Measurements from ENCODE around the gene SH2D4B.

The SH2D4B gene

DNA sequence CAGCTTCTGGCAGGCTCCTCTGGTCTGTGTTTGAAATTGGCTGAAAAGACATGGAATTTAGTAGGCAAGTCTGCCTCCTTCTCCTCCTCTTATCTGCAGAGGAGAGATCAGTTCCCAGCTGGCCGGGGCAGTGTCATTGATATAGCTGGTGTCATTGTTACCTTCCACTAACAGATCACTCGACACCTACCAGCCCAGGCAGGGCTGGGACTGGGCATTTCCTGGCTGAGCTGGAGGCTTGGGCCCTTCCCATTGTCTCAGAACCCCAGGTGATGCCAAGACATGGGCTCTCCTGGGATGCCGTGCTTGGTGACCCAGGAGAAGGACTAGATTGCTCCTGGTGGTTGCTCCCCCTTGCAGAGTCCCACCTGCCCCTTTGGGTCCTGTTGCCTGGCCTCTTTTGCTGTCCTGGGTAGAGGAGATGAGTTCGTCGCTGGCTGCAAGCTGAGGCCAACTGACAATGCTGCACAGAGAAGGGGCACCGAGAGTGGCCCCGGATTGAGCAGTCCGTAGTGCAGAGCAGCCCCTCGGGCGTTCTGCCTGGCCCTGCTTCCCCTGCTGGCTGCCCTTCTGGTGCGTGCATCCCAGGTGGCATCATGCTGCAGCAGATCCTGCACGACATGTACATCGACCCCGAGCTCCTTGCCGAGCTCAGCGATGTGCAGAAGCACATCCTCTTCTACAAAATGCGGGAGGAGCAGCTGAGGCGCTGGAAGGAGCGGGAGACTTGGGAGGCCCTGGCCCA is at the start of gene SH2D4B:
Gene SH2D4B (plus strand): TSS at position 167 of the 745 bp plus-strand sequence. CDS start 430 bp downstream, at position 597.
- no peak for DNase-seq (ENCODE audit: low read depth in 2 of 2)

DNA sequence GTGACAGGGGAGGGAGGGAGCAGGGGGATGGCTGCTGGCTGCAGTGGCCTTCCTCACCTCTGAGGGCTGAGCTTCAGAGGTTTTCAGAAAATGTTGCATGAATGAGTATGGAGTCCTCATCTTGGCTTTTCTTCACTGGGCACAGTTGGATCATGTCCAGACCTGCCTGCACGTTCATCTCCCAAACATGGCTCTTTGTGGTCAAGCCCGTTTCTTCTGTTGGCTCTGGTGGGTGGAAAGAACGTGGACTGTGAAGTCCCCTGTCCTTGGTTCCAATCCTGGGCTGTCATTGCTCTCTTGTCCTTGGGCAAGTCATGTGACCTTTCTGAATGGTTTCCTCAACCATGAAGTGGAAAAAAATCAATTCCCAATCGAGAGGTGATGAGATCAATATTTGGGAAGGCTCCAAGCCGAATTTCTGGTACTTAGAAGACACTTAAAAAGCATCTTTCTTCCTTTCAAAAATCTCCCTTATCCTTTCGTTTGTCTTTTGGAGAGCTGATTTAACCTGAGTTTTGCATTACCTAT is 49.1 kb upstream of the SH2D4B start:
- DNase-seq (ENCODE audit: low read depth in 2 of 2) = no peak

DNA sequence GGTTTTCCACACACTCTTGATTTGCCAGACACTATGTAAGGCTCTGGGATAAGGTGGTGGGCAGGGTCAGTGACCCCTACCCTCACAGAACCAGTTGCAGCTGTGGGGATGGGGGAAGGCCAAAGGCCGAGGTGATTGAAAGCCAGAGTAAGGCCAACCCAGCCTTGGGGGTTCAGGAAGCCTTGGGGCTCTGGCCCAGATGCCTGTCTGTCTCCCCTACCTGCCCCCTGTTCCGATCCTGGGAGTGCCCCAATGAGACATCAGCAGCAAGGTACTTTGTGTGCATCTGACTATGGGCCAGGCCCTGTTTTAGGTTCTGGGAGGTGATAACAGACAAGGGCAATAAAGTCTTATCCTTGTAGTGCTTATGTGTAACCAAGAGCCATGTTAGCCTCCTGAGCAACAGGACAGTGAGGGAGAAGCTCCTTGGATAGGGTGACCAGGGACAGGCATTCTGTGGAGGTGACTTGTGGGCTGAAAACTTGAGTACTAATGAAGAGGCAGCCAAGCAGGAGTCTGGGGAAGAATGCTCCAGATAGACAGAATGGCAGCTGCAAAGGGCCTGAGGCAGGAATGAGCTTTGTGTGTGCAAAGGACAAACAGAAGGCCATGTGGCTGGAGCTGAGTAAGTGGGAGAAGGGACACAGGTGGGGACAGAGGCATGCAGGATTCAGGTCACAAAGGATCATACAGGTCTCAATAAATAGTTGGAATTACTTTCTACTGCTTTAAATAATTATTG is 48.2 kb upstream of the SH2D4B start:
- DNase-seq (ENCODE audit: low read depth in 2 of 2) = no peak

- no peak for DNase-seq (ENCODE audit: low read depth in 2 of 2)
These were observed 46.2 kb upstream of the SH2D4B start for GRCh38 chr10:80491251-80492102.

GRCh38 chr10:80492848-80493521 is 44.7 kb upstream of the SH2D4B start:
- no peak for DNase-seq (ENCODE audit: low read depth in 2 of 2)

DNA sequence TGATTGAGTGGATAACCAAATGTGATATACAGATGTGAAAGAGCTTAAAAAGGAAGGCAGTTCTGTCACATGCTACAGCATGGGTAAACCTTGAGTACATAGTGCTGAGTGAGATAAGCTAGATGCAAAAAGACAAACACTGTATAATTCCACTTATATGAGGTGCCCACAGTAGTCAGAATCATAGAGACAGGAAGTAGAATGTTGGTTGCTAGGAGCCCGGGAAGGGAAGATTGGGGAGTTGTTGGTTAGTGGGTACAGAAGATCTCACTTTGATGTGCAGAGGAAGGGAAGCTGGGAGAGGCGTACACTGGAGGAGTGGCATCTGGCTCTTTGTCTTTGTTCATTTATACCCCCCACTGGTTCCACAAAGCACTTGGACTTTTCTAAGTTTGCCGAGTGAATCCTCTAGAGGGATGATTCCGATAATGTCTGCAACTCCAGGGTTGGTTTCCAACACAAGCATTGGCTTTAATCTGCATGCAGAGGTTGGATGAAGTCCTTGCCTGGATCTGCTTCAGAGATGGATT is 44.1 kb upstream of the SH2D4B start:
- peak; percentile 44 to 47 for DNase-seq (ENCODE audit: low read depth in 2 of 2)

DNA sequence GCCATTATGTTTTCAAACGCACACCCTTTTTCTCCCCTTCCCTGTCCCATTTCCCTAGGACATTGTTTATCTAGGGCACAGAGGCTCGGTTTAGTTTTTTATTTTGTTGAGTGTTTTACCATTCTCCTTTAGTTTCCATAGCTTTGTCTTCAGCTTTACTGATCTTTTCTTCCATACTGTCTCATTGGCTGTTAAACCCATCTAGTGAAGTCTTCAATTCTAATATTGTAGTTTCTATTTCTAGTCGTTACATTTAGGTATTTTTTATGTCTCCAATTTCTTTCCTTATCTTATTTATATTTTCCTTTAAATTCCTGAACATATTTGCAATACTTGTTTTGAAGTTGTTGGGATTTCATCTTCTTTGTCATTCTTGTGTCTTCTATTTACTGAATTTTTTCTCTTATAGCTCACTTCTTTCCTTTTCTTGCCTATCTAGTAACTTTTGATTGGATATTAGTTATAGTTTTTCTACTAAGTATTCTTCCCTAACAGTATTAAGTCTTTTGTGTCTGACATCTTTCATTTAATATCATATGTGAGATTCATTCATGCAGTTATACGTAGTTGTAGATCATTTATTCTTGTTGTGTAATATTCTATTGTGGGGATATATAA is 41.0 kb upstream of the SH2D4B start:
- DNase-seq (ENCODE audit: low read depth in 2 of 2) = no peak

DNA sequence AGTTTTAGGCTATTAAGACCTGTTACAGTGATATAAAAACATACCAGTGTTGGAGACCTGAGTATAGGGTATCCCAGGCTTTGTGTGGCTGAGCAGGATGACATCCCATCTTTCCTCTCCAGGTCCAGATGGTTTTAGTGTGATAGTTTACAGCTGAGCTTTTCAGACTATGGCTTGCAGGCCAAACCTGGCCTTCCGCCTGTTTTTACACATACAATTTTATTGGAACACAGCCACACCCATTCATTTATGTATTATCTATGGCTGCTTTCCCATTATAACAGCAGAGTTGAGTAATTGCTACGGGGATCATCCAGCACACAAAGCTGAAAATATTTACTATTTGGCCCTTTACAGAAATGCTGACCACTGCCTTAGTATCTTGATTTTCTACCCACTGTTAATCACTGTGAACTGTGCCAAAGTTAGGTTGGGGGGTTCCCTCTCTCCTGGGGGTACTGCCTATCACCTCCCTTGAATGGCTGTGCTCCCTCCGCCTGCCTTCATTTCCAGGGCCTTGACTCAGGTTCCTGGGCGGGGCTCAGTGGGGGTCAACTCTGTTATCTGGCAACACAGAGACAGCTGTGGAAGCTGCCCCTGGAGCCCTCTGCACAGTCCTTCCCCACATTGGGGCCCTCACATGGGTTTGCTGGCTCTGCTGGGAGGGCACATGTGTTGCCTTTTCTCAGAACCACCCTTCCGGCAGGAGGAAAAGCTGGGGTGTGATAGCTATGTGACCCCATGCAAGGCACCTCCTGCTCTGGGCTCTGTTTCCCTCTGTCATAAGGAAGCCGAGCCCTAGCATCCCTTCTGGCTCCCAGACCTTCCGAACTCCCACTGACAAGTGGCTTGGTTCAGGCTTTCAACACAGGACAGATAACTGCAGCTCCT is 40.3 kb upstream of the SH2D4B start:
- DNase-seq (ENCODE audit: low read depth in 2 of 2) = peak; percentile 53 to 60

- DNase-seq (ENCODE audit: low read depth in 2 of 2) = no peak
These were observed 39.4 kb upstream of the SH2D4B start for GRCh38 chr10:80498078-80498832.

- peak; percentile 89 for DNase-seq (ENCODE audit: low read depth in 2 of 2)
These were observed 38.6 kb upstream of the SH2D4B start for GRCh38 chr10:80498833-80499741.

DNA sequence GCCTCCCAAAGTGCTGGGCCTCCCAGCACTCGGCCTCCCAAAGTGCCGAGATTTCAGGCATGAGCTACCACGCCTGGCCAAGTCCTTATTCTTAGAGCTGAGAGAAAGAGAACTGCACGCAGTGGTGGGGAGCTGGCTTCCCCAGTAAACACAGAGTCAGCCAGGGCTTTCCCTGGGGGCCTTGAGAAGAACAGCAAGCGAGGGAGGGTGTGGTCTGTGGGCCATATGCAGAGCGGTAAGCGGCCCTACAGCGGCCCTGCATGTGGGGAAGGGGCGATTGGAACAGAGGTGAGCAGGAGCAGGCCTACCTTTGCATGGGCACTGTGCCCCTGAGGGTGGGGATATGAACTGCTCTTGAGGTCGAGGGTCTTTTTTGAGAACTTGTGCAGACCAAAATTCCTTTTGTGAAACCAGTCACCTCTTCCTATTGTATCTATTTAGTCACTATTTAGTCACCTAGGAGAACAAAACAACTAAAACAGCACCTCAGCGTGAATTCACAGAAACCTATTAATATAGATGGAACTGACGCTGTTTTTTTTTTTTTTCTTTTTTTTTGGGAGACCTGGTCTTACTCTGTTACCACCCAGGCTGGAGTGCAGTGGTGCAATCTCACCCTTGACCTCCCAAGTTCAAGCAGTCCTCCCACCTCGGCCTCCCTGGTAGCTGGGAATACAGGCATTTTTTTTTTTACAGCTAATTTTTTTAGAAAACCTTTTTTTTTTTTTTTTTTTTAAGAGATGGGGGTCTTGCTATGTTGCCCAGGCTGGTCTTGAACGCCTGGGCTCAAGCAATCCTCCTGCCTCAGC is 36.9 kb upstream of the SH2D4B start:
- DNase-seq (ENCODE audit: low read depth in 2 of 2) = no peak

- no peak for DNase-seq (ENCODE audit: low read depth in 2 of 2)
These were observed 36.3 kb upstream of the SH2D4B start for GRCh38 chr10:80501381-80501912.

DNA sequence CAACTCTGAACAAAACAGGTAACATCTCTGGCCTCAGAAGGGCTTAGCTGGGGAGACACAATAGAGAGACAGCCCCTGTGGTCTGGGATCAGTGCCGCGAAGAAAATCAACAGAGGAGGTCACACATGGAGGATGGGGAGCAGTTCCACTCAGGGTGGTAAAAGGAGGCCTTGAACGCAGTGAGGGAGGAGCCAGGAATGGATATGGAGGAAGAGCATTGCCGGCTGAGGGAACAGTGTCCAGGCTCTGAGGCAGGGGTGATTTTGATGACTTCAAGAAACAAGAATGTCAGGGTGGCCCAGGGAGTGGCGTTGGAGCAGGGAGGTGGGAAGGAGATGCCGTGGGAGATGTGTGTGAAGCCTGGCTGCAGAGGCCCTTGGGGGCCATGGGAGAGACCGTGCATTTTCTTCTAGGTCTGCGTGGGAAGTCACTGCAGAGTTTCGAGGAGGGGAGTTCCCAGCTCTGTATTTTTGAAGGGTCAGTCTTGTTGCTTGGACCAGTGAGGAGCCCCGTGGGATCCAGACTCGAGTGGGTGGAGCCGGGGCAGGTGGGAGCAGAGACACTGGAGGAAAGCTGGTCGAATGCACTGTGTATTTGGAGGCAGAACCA is 35.7 kb upstream of the SH2D4B start:
- no peak for DNase-seq (ENCODE audit: low read depth in 2 of 2)

DNA sequence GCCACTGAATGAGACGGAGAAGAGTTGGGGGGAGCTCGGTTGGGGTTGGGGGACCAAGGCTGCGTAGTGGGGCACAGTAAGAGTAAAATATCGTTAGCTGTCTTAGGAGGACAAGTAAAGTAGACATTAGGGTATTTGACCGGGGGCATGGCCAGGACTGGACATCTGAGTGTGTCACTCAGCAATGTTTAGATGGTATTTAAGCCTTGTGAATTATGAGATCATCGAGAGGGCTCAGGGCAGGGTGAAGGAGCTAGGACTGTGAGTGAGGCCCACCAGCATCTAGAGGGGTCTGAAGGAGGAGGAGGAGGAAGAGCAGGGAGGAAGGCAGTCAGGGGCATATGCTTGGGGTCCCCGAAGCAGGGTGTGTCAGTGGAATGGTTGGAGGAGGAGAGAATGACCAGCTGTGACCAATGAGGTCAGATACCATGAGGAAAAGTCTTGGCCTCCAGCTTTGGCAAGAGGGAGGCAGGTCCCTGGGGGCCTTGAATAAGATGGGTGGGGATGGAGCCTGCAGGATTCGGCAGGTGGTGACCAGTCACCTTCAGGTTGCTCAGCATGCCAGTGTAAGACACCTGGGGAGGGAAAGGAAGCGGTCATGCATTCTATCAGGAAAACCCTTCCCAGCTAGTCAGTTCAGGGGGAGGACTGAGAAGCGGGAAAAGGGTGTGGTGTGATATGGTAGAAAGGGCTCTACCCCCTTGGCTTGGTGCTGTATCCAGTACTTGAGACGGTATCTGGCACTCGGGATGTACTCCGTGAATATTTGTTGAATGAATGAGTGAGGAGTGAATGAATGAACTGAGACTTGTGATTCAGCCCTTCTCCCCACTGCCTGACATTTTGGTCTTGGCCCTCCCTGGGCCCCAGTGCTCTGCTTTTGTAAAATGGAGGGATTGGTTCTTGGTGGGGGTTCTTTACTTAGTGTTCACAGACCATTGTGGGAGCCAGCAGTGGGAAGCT is 34.8 kb upstream of the SH2D4B start:
- DNase-seq (ENCODE audit: low read depth in 2 of 2) = no peak

DNA sequence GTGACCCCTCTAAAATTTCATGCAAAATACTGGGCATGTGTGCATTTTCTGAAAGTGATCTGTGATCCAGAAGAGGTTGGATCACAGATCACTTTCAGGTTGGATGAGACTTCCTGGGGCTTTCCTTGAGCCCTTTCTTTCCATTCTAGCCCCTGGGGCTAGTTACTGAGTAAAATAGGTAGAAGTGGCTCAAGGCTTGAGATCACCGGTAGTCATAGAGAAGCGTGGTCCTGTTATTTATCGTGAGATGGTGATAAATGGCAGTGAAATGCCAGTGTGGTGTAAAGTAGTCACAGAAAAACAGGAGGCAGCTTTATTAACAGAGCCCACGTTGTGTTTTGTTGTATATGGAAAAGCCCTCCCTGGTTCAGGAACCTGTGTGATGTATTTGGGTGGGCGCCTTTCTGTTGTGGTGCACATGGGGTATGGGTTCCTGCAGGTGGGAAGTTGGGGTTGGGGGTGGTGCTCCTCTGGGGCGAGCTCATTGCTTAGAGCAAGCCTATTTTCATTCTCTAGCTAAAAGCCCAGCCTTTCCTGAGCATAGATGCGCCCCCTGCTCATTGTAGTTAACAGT is 34.0 kb upstream of the SH2D4B start:
- no peak for DNase-seq (ENCODE audit: low read depth in 2 of 2)

All from fibroblast of skin of left quadriceps (primary cell).